HL-60 (cell line): Measurements from ENCODE around the gene CCM2.
A peak's percentile ranks its signal among the peaks of the same experiment; 100 is the strongest.

Source experiments
- DNase-seq, 2 experiments: peaks; one replicate each; pipeline ENCODE4 v3.0.0-alpha.2; 2010 to 2020; ENCODE audit warnings: low read depth in 1 of 2, low spot score in 1 of 2
- H3K27ac ChIP-seq: fragments of 250-450 bp; sonication (Bioruptor Pico); replicated peaks from 2 replicates; pipeline ENCODE4 v1.5.1; 2020; ENCODE audit warnings: mild to moderate bottlenecking, moderate library complexity
- H3K27me3 ChIP-seq: fragments of 250-450 bp; sonication (Bioruptor Pico); 2 replicates; pipeline ENCODE4 v1.5.1; 2021; ENCODE audit warnings: mild to moderate bottlenecking, moderate library complexity; ENCODE audit not compliant: insufficient read depth, poor library complexity, severe bottlenecking
- H3K4me3 ChIP-seq: replicated peaks from 2 replicates; pipeline ENCODE4 v1.5.1; 2011; ENCODE audit warnings: mild to moderate bottlenecking, control low read depth, low read length; ENCODE audit not compliant: insufficient read depth
- GABPA ChIP-seq: IDR thresholded peaks from 2 replicates; pipeline ENCODE4 v1.6.1; 2012; ENCODE audit warnings: low read depth
- POLR2AphosphoS5 ChIP-seq: IDR thresholded peaks from 2 replicates; pipeline ENCODE4 v1.6.1; 2012; ENCODE audit warnings: low read depth
- SPI1 ChIP-seq: IDR thresholded peaks from 2 replicates; pipeline ENCODE4 v1.6.1; 2012; ENCODE audit warnings: low read depth, mild to moderate bottlenecking, borderline replicate concordance
- TF ChIP-seq, protein P1 (sequence below): IDR thresholded peaks from 2 replicates; pipeline ENCODE4 v1.6.1; 2012; ENCODE audit warnings: low read depth; ENCODE audit not compliant: insufficient replicate concordance
- TF ChIP-seq, protein P2 (sequence below): IDR thresholded peaks from one replicate; pipeline ENCODE4 v1.5.1; 2011; ENCODE audit warnings: low read length, control low read depth, inconsistent platforms; ENCODE audit not compliant: insufficient read depth

Gene CCM2

DNA sequence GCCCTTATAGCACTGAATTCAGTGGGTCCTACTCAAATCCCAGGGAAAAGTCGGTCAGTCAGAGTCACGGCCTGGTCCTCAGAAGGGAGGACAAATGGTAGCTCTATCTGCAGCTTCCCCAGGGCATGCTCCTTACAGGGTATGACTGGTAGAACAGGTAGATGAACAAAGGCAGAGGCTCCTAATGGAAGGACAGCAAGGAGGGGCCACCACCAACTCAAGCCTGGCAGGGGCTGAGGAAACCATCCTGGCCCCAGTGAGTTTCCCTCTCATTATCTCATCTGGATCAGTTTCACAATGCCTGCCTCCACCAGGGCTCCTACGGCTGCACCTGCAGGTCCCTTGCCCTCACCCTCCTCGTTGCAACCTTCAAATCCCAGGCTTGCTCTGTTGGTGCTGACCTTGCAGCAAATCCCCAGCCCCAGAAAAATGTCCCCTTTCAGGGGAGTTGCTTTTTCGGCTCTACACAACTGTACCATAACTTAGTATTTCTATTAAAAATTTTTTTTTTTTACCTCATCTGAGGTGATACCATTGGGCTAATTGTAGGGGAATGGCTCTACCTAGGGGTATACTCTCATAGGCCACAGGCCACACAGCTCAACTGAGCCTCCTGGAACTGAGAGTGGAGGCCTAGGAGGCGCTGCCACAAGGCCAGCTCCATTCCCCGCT, 18.8 kb upstream of the CCM2 start:
- peak in 1 of 2 experiments; percentile 61 for DNase-seq
- H3K27ac ChIP-seq = peak overlapping the region; percentile 92
- TF ChIP-seq POLR2AphosphoS5 (peak; percentile 28), SPI1 (no peak)
- no peaks in the 10 kb centered on the region for H3K27me3 ChIP-seq
- no peak overlapping the region for H3K4me3 ChIP-seq

DNA sequence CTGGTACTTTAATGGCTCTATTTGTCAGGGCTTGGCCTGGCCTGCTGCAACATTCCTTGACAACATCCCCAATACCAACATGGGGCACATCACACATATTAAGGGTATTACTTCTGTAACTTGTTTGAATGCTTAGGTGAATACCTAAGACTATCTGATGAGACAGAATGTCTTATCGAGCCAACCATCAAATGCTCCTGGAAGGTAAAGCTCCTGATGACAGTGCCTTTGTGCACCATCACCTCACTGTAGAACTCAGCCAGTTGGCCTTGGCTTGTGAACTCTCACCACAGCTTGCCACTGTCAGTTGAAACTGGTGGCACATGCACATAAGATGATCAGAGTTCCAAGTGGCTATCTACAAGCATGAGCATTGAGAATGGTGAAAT, 17.5 kb upstream of the CCM2 start:
- DNase-seq = peak in 1 of 2 experiments; percentile 21
- no peaks in the 10 kb centered on the region for H3K27me3 ChIP-seq
- H3K27ac ChIP-seq = no peak overlapping the region
- TF ChIP-seq POLR2AphosphoS5 = peak; percentile 50
- no peak for TF ChIP-seq SPI1
- TF ChIP-seq GABPA = no peak
- TF ChIP-seq, protein P1, sequence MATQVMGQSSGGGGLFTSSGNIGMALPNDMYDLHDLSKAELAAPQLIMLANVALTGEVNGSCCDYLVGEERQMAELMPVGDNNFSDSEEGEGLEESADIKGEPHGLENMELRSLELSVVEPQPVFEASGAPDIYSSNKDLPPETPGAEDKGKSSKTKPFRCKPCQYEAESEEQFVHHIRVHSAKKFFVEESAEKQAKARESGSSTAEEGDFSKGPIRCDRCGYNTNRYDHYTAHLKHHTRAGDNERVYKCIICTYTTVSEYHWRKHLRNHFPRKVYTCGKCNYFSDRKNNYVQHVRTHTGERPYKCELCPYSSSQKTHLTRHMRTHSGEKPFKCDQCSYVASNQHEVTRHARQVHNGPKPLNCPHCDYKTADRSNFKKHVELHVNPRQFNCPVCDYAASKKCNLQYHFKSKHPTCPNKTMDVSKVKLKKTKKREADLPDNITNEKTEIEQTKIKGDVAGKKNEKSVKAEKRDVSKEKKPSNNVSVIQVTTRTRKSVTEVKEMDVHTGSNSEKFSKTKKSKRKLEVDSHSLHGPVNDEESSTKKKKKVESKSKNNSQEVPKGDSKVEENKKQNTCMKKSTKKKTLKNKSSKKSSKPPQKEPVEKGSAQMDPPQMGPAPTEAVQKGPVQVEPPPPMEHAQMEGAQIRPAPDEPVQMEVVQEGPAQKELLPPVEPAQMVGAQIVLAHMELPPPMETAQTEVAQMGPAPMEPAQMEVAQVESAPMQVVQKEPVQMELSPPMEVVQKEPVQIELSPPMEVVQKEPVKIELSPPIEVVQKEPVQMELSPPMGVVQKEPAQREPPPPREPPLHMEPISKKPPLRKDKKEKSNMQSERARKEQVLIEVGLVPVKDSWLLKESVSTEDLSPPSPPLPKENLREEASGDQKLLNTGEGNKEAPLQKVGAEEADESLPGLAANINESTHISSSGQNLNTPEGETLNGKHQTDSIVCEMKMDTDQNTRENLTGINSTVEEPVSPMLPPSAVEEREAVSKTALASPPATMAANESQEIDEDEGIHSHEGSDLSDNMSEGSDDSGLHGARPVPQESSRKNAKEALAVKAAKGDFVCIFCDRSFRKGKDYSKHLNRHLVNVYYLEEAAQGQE = no peak
- TF ChIP-seq, protein P2, sequence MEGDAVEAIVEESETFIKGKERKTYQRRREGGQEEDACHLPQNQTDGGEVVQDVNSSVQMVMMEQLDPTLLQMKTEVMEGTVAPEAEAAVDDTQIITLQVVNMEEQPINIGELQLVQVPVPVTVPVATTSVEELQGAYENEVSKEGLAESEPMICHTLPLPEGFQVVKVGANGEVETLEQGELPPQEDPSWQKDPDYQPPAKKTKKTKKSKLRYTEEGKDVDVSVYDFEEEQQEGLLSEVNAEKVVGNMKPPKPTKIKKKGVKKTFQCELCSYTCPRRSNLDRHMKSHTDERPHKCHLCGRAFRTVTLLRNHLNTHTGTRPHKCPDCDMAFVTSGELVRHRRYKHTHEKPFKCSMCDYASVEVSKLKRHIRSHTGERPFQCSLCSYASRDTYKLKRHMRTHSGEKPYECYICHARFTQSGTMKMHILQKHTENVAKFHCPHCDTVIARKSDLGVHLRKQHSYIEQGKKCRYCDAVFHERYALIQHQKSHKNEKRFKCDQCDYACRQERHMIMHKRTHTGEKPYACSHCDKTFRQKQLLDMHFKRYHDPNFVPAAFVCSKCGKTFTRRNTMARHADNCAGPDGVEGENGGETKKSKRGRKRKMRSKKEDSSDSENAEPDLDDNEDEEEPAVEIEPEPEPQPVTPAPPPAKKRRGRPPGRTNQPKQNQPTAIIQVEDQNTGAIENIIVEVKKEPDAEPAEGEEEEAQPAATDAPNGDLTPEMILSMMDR = no peak
- H3K4me3 ChIP-seq = no peak overlapping the region; the same call in 1 of the 2 replicates

GRCh38 chr7:44982970-44983369, 17.0 kb upstream of the CCM2 start:
- Histone ChIP-seq H3K27me3 (no peaks in the 10 kb centered on the region), H3K4me3 (no peak overlapping the region), H3K27ac (peak overlapping the region; percentile 90)
- TF ChIP-seq, protein P2 = no peak
- TF ChIP-seq, protein P1 = no peak
- no peak for TF ChIP-seq POLR2AphosphoS5
- TF ChIP-seq SPI1 = no peak
- TF ChIP-seq GABPA = no peak
- no peak for DNase-seq

DNA sequence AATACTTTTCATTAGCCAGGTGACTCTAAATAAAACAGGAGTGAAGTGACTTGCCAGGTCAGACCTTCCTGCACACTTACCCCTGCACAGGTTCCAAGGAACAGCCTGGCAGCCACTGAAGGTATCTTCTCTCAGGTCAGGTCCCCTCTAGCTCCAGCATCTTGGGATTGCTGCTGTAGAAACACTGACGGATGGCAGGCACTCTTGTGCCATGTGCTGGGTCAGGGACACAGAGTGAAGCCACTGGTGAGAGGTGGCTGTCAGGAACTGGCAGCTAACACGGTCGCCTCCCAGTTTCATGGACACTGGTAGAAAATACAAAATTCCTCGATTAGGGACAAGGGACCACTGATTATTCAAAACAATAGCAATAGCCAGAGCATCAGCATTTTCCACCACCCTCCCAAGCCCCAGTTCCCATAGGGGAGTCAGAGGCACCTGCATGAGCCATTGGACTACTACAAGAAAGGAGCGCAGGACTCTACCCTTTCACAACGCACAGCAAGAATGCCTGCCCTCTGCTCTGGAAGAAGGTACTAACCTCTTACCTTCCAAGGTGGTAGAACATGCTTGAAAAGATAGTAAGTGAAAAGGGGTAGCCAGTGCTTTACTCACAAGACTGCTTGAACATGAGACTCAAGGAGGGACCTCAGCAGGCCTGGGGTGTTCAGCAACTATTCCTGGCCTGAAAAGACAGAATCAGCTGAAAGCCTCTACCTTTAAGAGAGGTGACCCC, 16.1 kb upstream of the CCM2 start:
- Histone ChIP-seq H3K27ac (peak overlapping the region; percentile 90), H3K27me3 (no peaks in the 10 kb centered on the region), H3K4me3 (peak overlapping the region; percentile 83)
- DNase-seq = no peak
- TF ChIP-seq, protein P2 = no peak
- TF ChIP-seq, protein P1 = no peak
- peak; percentile 57 for TF ChIP-seq POLR2AphosphoS5
